ENCODE data around the gene FTSJ3.
"Not testable (repeated sequence)": the region's sequence is repeated elsewhere in the genome, so short reads cannot be mapped to it uniquely, and the experiment has no call there.

FTSJ3 gene

GRCh38 chr17:63848834-63849689 is 21.6 kb upstream of the FTSJ3 start:
- DNase-seq (peak; percentile 99), ATAC-seq (peak; percentile 93)
- Mint-ChIP-seq H3K27me3 (peaks cover 5% of the 10 kb centered on the region), H3K4me1 (peaks cover 18% of the 10 kb centered on the region), H3K36me3 (ENCODE audit: low read depth) (peaks cover 7% of the 10 kb centered on the region), H3K9me3 (peaks cover 10% of the 10 kb centered on the region), H3K27ac (peak overlapping the region; percentile 94), H3K4me3 (peak overlapping the region; percentile 68)

- Mint-ChIP-seq H3K27ac (peak overlapping the region; percentile 82), H3K4me1 (peaks cover 27% of the 10 kb centered on the region), H3K36me3 (ENCODE audit: low read depth) (peaks cover 7% of the 10 kb centered on the region), H3K27me3 (peaks cover 5% of the 10 kb centered on the region), H3K9me3 (peaks cover 10% of the 10 kb centered on the region), H3K4me3 (peak overlapping the region; percentile 56)
- ATAC-seq (no peak), DNase-seq (no peak)
Observed at GRCh38 chr17:63847525-63848249, 20.2 kb upstream of the FTSJ3 start.

GRCh38 chr17:63845509-63845908 is 18.0 kb upstream of the FTSJ3 start:
- Mint-ChIP-seq H3K4me3 (no peak overlapping the region), H3K9me3 (peaks cover 10% of the 10 kb centered on the region), H3K4me1 (peaks cover 38% of the 10 kb centered on the region), H3K27me3 (peaks cover 5% of the 10 kb centered on the region), H3K27ac (no peak overlapping the region), H3K36me3 (ENCODE audit: low read depth) (peaks cover 7% of the 10 kb centered on the region)
- no peak for ATAC-seq
- DNase-seq: no peak

- H3K36me3 Mint-ChIP-seq (ENCODE audit: low read depth): peaks cover 7% of the 10 kb centered on the region
- peaks cover 2% of the 10 kb centered on the region for H3K27me3 Mint-ChIP-seq
- peaks cover 45% of the 10 kb centered on the region for H3K4me1 Mint-ChIP-seq
- H3K27ac Mint-ChIP-seq: peak overlapping the region; percentile 83
- peak overlapping the region; percentile 95 for H3K4me3 Mint-ChIP-seq
- no peak for DNase-seq
- ATAC-seq: no peak
- H3K9me3 Mint-ChIP-seq: peaks cover 9% of the 10 kb centered on the region
Observed at GRCh38 chr17:63843910-63844677, 16.6 kb upstream of the FTSJ3 start.

- peak overlapping the region; percentile 95 for H3K4me3 Mint-ChIP-seq
- not testable (repeated sequence) for H3K9me3 Mint-ChIP-seq; H3K36me3 Mint-ChIP-seq (ENCODE audit: low read depth); H3K27me3 Mint-ChIP-seq
- H3K27ac Mint-ChIP-seq: peak overlapping the region; percentile 83
- H3K4me1 Mint-ChIP-seq: peaks cover 45% of the 10 kb centered on the region
- peak; percentile 5 for ATAC-seq
- peak; percentile 45 for DNase-seq
Observed at GRCh38 chr17:63843387-63843888, 16.0 kb upstream of the FTSJ3 start.

- H3K36me3 Mint-ChIP-seq (ENCODE audit: low read depth): peaks cover under 1% of the 10 kb centered on the region
- H3K4me1 Mint-ChIP-seq: peaks cover 38% of the 10 kb centered on the region
- H3K27ac Mint-ChIP-seq: peak within 1 kb of the TSS; percentile 90
- H3K4me3 Mint-ChIP-seq: peak within 1 kb of the TSS; percentile 95
- H3K9me3 Mint-ChIP-seq: peaks cover under 1% of the 10 kb centered on the region
- H3K27me3 Mint-ChIP-seq: no peaks in the 10 kb centered on the region
- ATAC-seq (peak; percentile 88), DNase-seq (peak; percentile 99)
Observed at GRCh38 chr17:63842540-63843386, 15.3 kb upstream of the FTSJ3 start, which contains the start of gene SMARCD2. TSS of gene SMARCD2 (minus strand) at chr17:63842685. CDS start at chr17:63842674, 11 bp downstream.

- Mint-ChIP-seq H3K9me3 (no peaks in the 10 kb centered on the region), H3K27me3 (no peaks in the 10 kb centered on the region), H3K4me1 (peaks cover 36% of the 10 kb centered on the region), H3K36me3 (ENCODE audit: low read depth) (no peaks in the 10 kb centered on the region), H3K4me3 (peak overlapping the region; percentile 95), H3K27ac (peak overlapping the region; percentile 90)
- DNase-seq: no peak
- peak; percentile 21 for ATAC-seq
Observed at GRCh38 chr17:63842173-63842539, 14.7 kb upstream of the FTSJ3 start.

GRCh38 chr17:63841350-63842172 is 14.1 kb upstream of the FTSJ3 start:
- Mint-ChIP-seq H3K27me3 (no peaks in the 10 kb centered on the region), H3K4me3 (peak overlapping the region; percentile 95), H3K9me3 (no peaks in the 10 kb centered on the region), H3K4me1 (peaks cover 36% of the 10 kb centered on the region), H3K36me3 (ENCODE audit: low read depth) (no peaks in the 10 kb centered on the region), H3K27ac (peak overlapping the region; percentile 90)
- DNase-seq (no peak), ATAC-seq (no peak)

- DNase-seq (no peak), ATAC-seq (no peak)
- Mint-ChIP-seq H3K27me3 (no peaks in the 10 kb centered on the region), H3K4me3 (peak overlapping the region; percentile 95), H3K27ac (peak overlapping the region; percentile 90), H3K36me3 (ENCODE audit: low read depth) (peaks cover 2% of the 10 kb centered on the region), H3K9me3 (no peaks in the 10 kb centered on the region), H3K4me1 (peaks cover 36% of the 10 kb centered on the region)
Observed at GRCh38 chr17:63840591-63841349, 13.3 kb upstream of the FTSJ3 start.

- ATAC-seq: no peak
- H3K4me3 Mint-ChIP-seq: peak overlapping the region; percentile 24
- H3K4me1 Mint-ChIP-seq: peaks cover 39% of the 10 kb centered on the region
- peaks cover 15% of the 10 kb centered on the region for H3K36me3 Mint-ChIP-seq (ENCODE audit: low read depth)
- H3K27me3 Mint-ChIP-seq: no peaks in the 10 kb centered on the region
- H3K27ac Mint-ChIP-seq: no peak overlapping the region
- DNase-seq: no peak
- no peaks in the 10 kb centered on the region for H3K9me3 Mint-ChIP-seq
Observed at GRCh38 chr17:63838631-63839171, 11.2 kb upstream of the FTSJ3 start.

GRCh38 chr17:63837962-63838600 is 10.6 kb upstream of the FTSJ3 start:
- peaks cover 34% of the 10 kb centered on the region for H3K4me1 Mint-ChIP-seq
- no peak overlapping the region for H3K4me3 Mint-ChIP-seq
- no peaks in the 10 kb centered on the region for H3K27me3 Mint-ChIP-seq
- no peak for ATAC-seq
- H3K27ac Mint-ChIP-seq: no peak overlapping the region
- no peak for DNase-seq
- H3K36me3 Mint-ChIP-seq (ENCODE audit: low read depth): peaks cover 19% of the 10 kb centered on the region
- H3K9me3 Mint-ChIP-seq: no peaks in the 10 kb centered on the region

GRCh38 chr17:63837480-63837879 is 10.0 kb upstream of the FTSJ3 start:
- H3K36me3 Mint-ChIP-seq (ENCODE audit: low read depth): peaks cover 19% of the 10 kb centered on the region
- no peak overlapping the region for H3K27ac Mint-ChIP-seq
- no peaks in the 10 kb centered on the region for H3K9me3 Mint-ChIP-seq
- no peaks in the 10 kb centered on the region for H3K27me3 Mint-ChIP-seq
- ATAC-seq (no peak), DNase-seq (no peak)
- peaks cover 34% of the 10 kb centered on the region for H3K4me1 Mint-ChIP-seq
- no peak overlapping the region for H3K4me3 Mint-ChIP-seq

All from activated naive CD8-positive, alpha-beta T cell treated with anti-CD3 and anti-CD28 coated beads, Interleukin-2, amount 50 U/mL, for 24 hours (primary cell).